ENCODE data around the gene CYP26A1.

GRCh38 chr10:93059975-93060886 lies 13.5 kb upstream of the CYP26A1 start, which contains the start of gene CYP26C1:
- TF ChIP-seq CTCF (IDR thresholded peaks at IDR 0.05; ENCODE audit: insufficient read depth, low read depth, low read length) = no peak
- TF ChIP-seq EZH2 (IDR thresholded peaks at IDR 0.05; ENCODE audit: insufficient read depth, low read length) = no peak

All from astrocyte (in vitro differentiated cells and primary cell).